AG10803 (cell line): Measurements from ENCODE around the gene PRL.

Experiments used
- DNase-seq: peaks from one replicate; pipeline ENCODE4 v3.0.0; 2010; ENCODE audit warnings: low read depth
- H3K4me3 ChIP-seq: 2 replicates; pipeline ENCODE4 v1.5.1; 2011; ENCODE audit warnings: mild to moderate bottlenecking, low read length, control low read depth
- CTCF ChIP-seq: conservative IDR thresholded peaks from 2 replicates; pipeline ENCODE4 v1.5.1; 2011; ENCODE audit warnings: mild to moderate bottlenecking, low read length, control low read depth, inconsistent platforms

The PRL gene

GRCh38 chr6:22296067-22296466 is 769 bp downstream of the PRL start:
- no peak overlapping the region for H3K4me3 ChIP-seq
- no peak for DNase-seq
- TF ChIP-seq CTCF, result no peak

GRCh38 chr6:22295145-22295544 is 1.7 kb downstream of the PRL start:
- no peak for DNase-seq
- H3K4me3 ChIP-seq, result no peak overlapping the region
- no peak for TF ChIP-seq CTCF

- no peak overlapping the region for H3K4me3 ChIP-seq
- no peak for TF ChIP-seq CTCF
- no peak for DNase-seq
Observed at GRCh38 chr6:22294301-22294700, 2.5 kb downstream of the PRL start.

GRCh38 chr6:22290045-22290444 is 6.8 kb downstream of the PRL start:
- DNase-seq, result no peak
- TF ChIP-seq CTCF, result no peak
- no peak overlapping the region for H3K4me3 ChIP-seq

GRCh38 chr6:22288721-22289120 is 8.1 kb downstream of the PRL start:
- TF ChIP-seq CTCF, result no peak
- DNase-seq, result no peak
- H3K4me3 ChIP-seq, result no peak overlapping the region

- no peak for DNase-seq
- no peak for TF ChIP-seq CTCF
- no peak overlapping the region for H3K4me3 ChIP-seq
Observed at GRCh38 chr6:22284666-22285065, 12.2 kb downstream of the PRL start.

GRCh38 chr6:22281341-22282085 is 15.3 kb downstream of the PRL start:
- no peak for TF ChIP-seq CTCF
- H3K4me3 ChIP-seq, result no peak overlapping the region

More at GRCh38 chr6:22281341-22282085, 15.3 kb downstream of the PRL start:
- no peak for DNase-seq
